NCI-H1694 treated with DMSO at 0.1 percent for 48 hours (cell line): ENCODE data around the gene AWAT1.
"Not testable (repeated sequence)": the region's sequence is repeated elsewhere in the genome, so short reads cannot be mapped to it uniquely, and the experiment has no call there.

Experiments
- DNase-seq: peaks from one replicate; lab custom pipeline; 2025; lab: John Stamatoyannopoulos, UW

The AWAT1 gene

GRCh38 chrX:70234355-70234754 is at the start of gene AWAT1:
AWAT1 (plus strand) TSS chrX:70234655; CDS start chrX:70234696, 41 bp downstream.
- no peak for DNase-seq

GRCh38 chrX:70190225-70190624 is 44.2 kb upstream of the AWAT1 start:
- DNase-seq: no peak

GRCh38 chrX:70196961-70197720 is 37.3 kb upstream of the AWAT1 start:
- DNase-seq: peak; percentile 37

- no peak for DNase-seq
Observed at GRCh38 chrX:70201732-70202131, 32.7 kb upstream of the AWAT1 start.

GRCh38 chrX:70208479-70208878 is 26.0 kb upstream of the AWAT1 start:
- no peak for DNase-seq

- not testable (repeated sequence) for DNase-seq
Observed at GRCh38 chrX:70209570-70209969, 24.9 kb upstream of the AWAT1 start.

GRCh38 chrX:70219938-70220764 is 14.3 kb upstream of the AWAT1 start:
- peak; percentile 34 for DNase-seq

GRCh38 chrX:70226048-70226447 is 8.4 kb upstream of the AWAT1 start:
- no peak for DNase-seq

- DNase-seq: no peak
Observed at GRCh38 chrX:70226687-70227086, 7.8 kb upstream of the AWAT1 start.

GRCh38 chrX:70231666-70232065 is 2.8 kb upstream of the AWAT1 start:
- DNase-seq: no peak

- no peak for DNase-seq
Observed at GRCh38 chrX:70240751-70241150, 6.3 kb downstream of the AWAT1 start.

GRCh38 chrX:70241501-70241900 is 7.0 kb downstream of the AWAT1 start:
- DNase-seq: no peak

- not testable (repeated sequence) for DNase-seq
Observed at GRCh38 chrX:70243601-70244000, 9.1 kb downstream of the AWAT1 start.

GRCh38 chrX:70244881-70245280 is 10.4 kb downstream of the AWAT1 start:
- no peak for DNase-seq

GRCh38 chrX:70247252-70247651 is 12.8 kb downstream of the AWAT1 start:
- no peak for DNase-seq

GRCh38 chrX:70252491-70252890 is 18.0 kb downstream of the AWAT1 start:
- DNase-seq: no peak

- DNase-seq: no peak
Observed at GRCh38 chrX:70253377-70254062, 19.1 kb downstream of the AWAT1 start.

- DNase-seq: no peak
Observed at GRCh38 chrX:70254063-70254400, 19.6 kb downstream of the AWAT1 start.

GRCh38 chrX:70254909-70255308 is 20.5 kb downstream of the AWAT1 start:
- no peak for DNase-seq

- no peak for DNase-seq
Observed at GRCh38 chrX:70255452-70255851, 21.0 kb downstream of the AWAT1 start.

- no peak for DNase-seq
Observed at GRCh38 chrX:70257423-70258288, 23.2 kb downstream of the AWAT1 start.

- DNase-seq: no peak
Observed at GRCh38 chrX:70260104-70260503, 25.6 kb downstream of the AWAT1 start, which contains the start of gene P2RY4. P2RY4 (minus strand) TSS chrX:70260204; CDS start chrX:70259624, 580 bp downstream.
